Lung (tissue), 16 donors: ENCODE results near the gene SPRR2G. TPM values are rescaled to one million over a fixed set of nuclear protein-coding genes. Genes with fewer than 3 reads are reported as not detected.

ENCODE experiments used
- ATAC-seq: fragments of 200-7000 bp; cut with Tn5 transposase; one replicate; pipeline ENCODE4 v1.9.1; 2020; ENCODE audit warnings: moderate number of reproducible peaks; ENCODE audit not compliant: insufficient read depth, low FRiP score
- DNase-seq, 3 donors: peaks; one replicate each; pipeline ENCODE4 v3.0.0-alpha.2; 2013 to 2017
- H3K27ac ChIP-seq, 2 donors: one replicate each; pipeline ENCODE4 v1.5.1; 2013; ENCODE audit warnings: mild to moderate bottlenecking in 2 of 2, moderate library complexity in 2 of 2, control low read depth in 1 of 2, inconsistent platforms in 1 of 2, low read depth in 1 of 2, low read length in 1 of 2
- H3K27me3 ChIP-seq, 3 donors: one replicate each; pipeline ENCODE4 v1.5.1; 2013; ENCODE audit warnings: low read length in 2 of 3; ENCODE audit not compliant: control insufficient read depth in 3 of 3, insufficient read depth in 3 of 3
- H3K36me3 ChIP-seq, 4 donors: one replicate each; pipeline ENCODE4 v1.5.1; 2013; ENCODE audit warnings: low read length in 4 of 4, mild to moderate bottlenecking in 1 of 4, moderate library complexity in 1 of 4; ENCODE audit not compliant: control insufficient read depth in 4 of 4, insufficient read depth in 4 of 4
- H3K4me1 ChIP-seq, 5 donors: one replicate each; pipeline ENCODE4 v1.5.1; 2013; ENCODE audit warnings: low read length in 5 of 5, mild to moderate bottlenecking in 2 of 5, moderate library complexity in 1 of 5; ENCODE audit not compliant: control insufficient read depth in 5 of 5, insufficient read depth in 5 of 5
- H3K4me3 ChIP-seq: one replicate; pipeline ENCODE4 v1.5.1; 2013; ENCODE audit warnings: mild to moderate bottlenecking, control low read depth, moderate library complexity
- H3K9ac ChIP-seq, 2 donors: one replicate each; pipeline ENCODE4 v1.5.1; 2013; ENCODE audit warnings: low read length in 2 of 2, control low read depth in 1 of 2; ENCODE audit not compliant: insufficient read depth in 1 of 2
- H3K9me3 ChIP-seq, 4 donors: one replicate each; pipeline ENCODE4 v1.5.1; 2013; ENCODE audit warnings: low read length in 3 of 4, mild to moderate bottlenecking in 1 of 4, moderate library complexity in 1 of 4; ENCODE audit not compliant: control insufficient read depth in 4 of 4, insufficient read depth in 3 of 4
- WGBS, 2 donors: extraction: QIAGEN DNeasy Blood & Tissue Kit; methylation state at CpG; one replicate each; pipeline ENCODE4 v1.1.7; 2013; 5-methylcytosine and 5-hydroxymethylcytosine counted together
- long read RNA-seq, 5 donors: transcript quantifications; one replicate each; lab custom pipeline, GENCODE V29; 2026
- polyA plus RNA-seq, 2 donors: library from polyadenylated mRNA; stranded (reverse); fragments of 200-250 nt; gene quantifications; one replicate each; pipeline ENCODE4 v1.2.1, GENCODE V29; 2013
- total RNA-seq, 2 donors: library from RNA; depleted of rRNA in 1 of 2; stranded (reverse); fragments of >200 nt in 1 of 2; gene quantifications; one replicate each; pipeline ENCODE4 v1.2.1, GENCODE V29; 2014 to 2021
- TF ChIP-seq, protein P1 (sequence below): IDR thresholded peaks from 2 replicates; pipeline ENCODE4 v1.5.1; 2012; ENCODE audit warnings: mild to moderate bottlenecking; ENCODE audit errors: control extremely low read depth, extremely low read depth
- donor health status: control.
- donor health status: control.
- donor health status: Bipolar disorder and iron deficiency.
- donor health status: healthy.
- donor health status: DM: yes; HTN: yes; CAD: no.

The SPRR2G gene
- not detected for total RNA-seq
- polyA plus RNA-seq, result not detected
- long read RNA-seq, donor 1, result 0 reads
- long read RNA-seq, donor 2, result 0 reads
- long read RNA-seq, donor 3, result 0 reads
- long read RNA-seq, donor 4, result 0 reads
- long read RNA-seq, donor 5, result 0 reads

DNA sequence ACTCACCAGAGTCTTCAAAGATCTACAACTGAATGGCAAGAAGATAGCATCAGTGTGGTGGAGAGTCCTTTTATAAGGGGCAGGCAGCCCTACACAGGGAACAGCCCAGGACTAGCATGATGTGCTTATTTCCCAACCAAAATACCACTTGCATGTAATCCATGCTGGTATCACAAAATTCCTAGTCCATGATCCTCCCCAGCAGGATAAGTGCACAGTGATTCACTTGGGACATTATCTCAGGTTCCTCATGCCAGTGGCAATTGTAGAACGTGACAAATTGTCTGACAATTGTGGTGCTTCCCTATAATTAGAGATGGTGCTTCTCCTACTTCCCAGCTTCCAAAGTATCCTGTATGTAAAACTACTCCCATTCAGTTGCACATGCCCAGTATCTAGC is at the start of gene SPRR2G:
Gene SPRR2G, minus strand, starts transcription at position 45 of the 400 bp plus-strand sequence. CDS start 780 bp downstream, outside the sequence.
- Histone ChIP-seq H3K9me3 (no peaks in the 10 kb centered on the region), H3K27me3 (no peaks in the 10 kb centered on the region), H3K27ac (no peak within 1 kb of the TSS), H3K36me3 (no peaks in the 10 kb centered on the region), H3K4me3 (no peak within 1 kb of the TSS), H3K9ac (no peak within 1 kb of the TSS), H3K4me1 (no peaks in the 10 kb centered on the region)
- TF ChIP-seq, protein P1, sequence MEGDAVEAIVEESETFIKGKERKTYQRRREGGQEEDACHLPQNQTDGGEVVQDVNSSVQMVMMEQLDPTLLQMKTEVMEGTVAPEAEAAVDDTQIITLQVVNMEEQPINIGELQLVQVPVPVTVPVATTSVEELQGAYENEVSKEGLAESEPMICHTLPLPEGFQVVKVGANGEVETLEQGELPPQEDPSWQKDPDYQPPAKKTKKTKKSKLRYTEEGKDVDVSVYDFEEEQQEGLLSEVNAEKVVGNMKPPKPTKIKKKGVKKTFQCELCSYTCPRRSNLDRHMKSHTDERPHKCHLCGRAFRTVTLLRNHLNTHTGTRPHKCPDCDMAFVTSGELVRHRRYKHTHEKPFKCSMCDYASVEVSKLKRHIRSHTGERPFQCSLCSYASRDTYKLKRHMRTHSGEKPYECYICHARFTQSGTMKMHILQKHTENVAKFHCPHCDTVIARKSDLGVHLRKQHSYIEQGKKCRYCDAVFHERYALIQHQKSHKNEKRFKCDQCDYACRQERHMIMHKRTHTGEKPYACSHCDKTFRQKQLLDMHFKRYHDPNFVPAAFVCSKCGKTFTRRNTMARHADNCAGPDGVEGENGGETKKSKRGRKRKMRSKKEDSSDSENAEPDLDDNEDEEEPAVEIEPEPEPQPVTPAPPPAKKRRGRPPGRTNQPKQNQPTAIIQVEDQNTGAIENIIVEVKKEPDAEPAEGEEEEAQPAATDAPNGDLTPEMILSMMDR, result no peak
- no peak for ATAC-seq
- no peak for DNase-seq
- 55 to 86% methylated on average over 1 of the region's 1 CpG for WGBS, 2 donors

DNA sequence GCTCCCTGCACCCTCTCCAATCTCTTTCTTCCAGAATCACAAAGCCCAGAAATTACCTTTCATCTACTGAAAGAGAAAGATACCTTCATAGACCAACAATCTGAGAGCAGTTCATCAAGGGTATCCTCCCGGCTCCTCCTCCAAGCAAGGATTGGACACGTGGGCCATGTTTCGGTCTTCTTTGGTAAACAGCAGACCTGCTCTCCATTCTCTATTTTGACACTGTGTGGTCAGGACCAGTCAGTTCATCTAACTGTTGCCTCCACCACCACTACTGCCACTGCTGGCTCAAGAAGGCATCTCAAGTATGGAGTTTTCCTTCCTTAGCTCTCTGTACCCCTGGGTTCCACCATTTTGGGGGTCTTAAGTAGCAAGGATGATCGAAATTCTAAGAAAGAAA is 44.5 kb upstream of the SPRR2G start:
- Histone ChIP-seq H3K36me3 (no peaks in the 10 kb centered on the region), H3K4me3 (no peak overlapping the region), H3K9ac (no peak overlapping the region), H3K9me3 (peaks cover 0 to 5% (median 0%) of the 10 kb centered on the region in 4 donors), H3K27ac (no peak overlapping the region), H3K27me3 (peaks cover 0 to 3% (median 0%) of the 10 kb centered on the region in 3 donors), H3K4me1 (no peaks in the 10 kb centered on the region)
- WGBS, 2 donors, result 82 to 83% methylated on average over 4 of the region's 4 CpGs
- TF ChIP-seq, protein P1, result no peak
- no peak for ATAC-seq
- no peak for DNase-seq

- Histone ChIP-seq H3K4me3 (no peak overlapping the region), H3K4me1 (no peaks in the 10 kb centered on the region), H3K27ac (no peak overlapping the region), H3K36me3 (no peaks in the 10 kb centered on the region), H3K9ac (no peak overlapping the region), H3K9me3 (peaks cover 0 to 5% (median 0%) of the 10 kb centered on the region in 4 donors), H3K27me3 (peaks cover 0 to 3% (median 0%) of the 10 kb centered on the region in 3 donors)
- WGBS, 2 donors, result 51 to 67% methylated on average over 3 of the region's 3 CpGs
- TF ChIP-seq, protein P1, result no peak
- ATAC-seq (no peak), DNase-seq (no peak)
Observed at GRCh38 chr1:153194331-153195050, 43.8 kb upstream of the SPRR2G start.
